ENCODE measurements around the gene APOBEC3G.

APOBEC3G gene

GRCh38 chr22:39122772-39123470 lies 45.8 kb downstream of the APOBEC3G start:
- H3K4me1 ChIP-seq (ENCODE audit: insufficient read depth, low read length, severe bottlenecking), result no peaks in the 10 kb centered on the region
- peaks cover 3% of the 10 kb centered on the region for H3K27me3 ChIP-seq (ENCODE audit: insufficient read depth, low read length)
- H4K20me1 ChIP-seq (ENCODE audit: insufficient read depth, low read length), result no peaks in the 10 kb centered on the region
- no peaks in the 10 kb centered on the region for H3K9me3 ChIP-seq (ENCODE audit: low read length)
- no peak for TF ChIP-seq EZH2 (IDR thresholded peaks at IDR 0.05; ENCODE audit: borderline replicate concordance, low read length)
- TF ChIP-seq CTCF (IDR thresholded peaks at IDR 0.05; ENCODE audit: low read length), result no peak
- no peak overlapping the region for H3K9ac ChIP-seq (ENCODE audit: low read length)
- H2AFZ ChIP-seq (ENCODE audit: low read length), result no peak overlapping the region
- no peaks in the 10 kb centered on the region for H3K36me3 ChIP-seq (ENCODE audit: insufficient read depth, low read length)
- no peak overlapping the region for H3K4me2 ChIP-seq (ENCODE audit: low read length)
- no peak overlapping the region for H3K4me3 ChIP-seq (ENCODE audit: low read depth, low read length, poor library complexity, severe bottlenecking)
- H3K27ac ChIP-seq (ENCODE audit: low read depth, low read length, poor library complexity, severe bottlenecking), result no peak overlapping the region
- no peaks in the 10 kb centered on the region for H3F3A ChIP-seq (ENCODE audit: insufficient read depth, low read length)
- H3K9me2 ChIP-seq (ENCODE audit: low read depth, low read length), result no peaks in the 10 kb centered on the region
- no peaks in the 10 kb centered on the region for H3K79me2 ChIP-seq (ENCODE audit: insufficient read depth, low read length)

- Histone ChIP-seq H3K79me2 (ENCODE audit: insufficient read depth, low read length) (no peaks in the 10 kb centered on the region), H3K27me3 (ENCODE audit: insufficient read depth, low read length) (peaks cover 7% of the 10 kb centered on the region), H3K4me2 (ENCODE audit: low read length) (no peak overlapping the region), H3K27ac (ENCODE audit: low read depth, low read length, poor library complexity, severe bottlenecking) (no peak overlapping the region), H2AFZ (ENCODE audit: low read length) (no peak overlapping the region), H3K9me3 (ENCODE audit: low read length) (no peaks in the 10 kb centered on the region), H3K9me2 (ENCODE audit: low read depth, low read length) (no peaks in the 10 kb centered on the region), H3K9ac (ENCODE audit: low read length) (no peak overlapping the region), H3K4me1 (ENCODE audit: insufficient read depth, low read length, severe bottlenecking) (no peaks in the 10 kb centered on the region), H3F3A (ENCODE audit: insufficient read depth, low read length) (no peaks in the 10 kb centered on the region), H3K36me3 (ENCODE audit: insufficient read depth, low read length) (no peaks in the 10 kb centered on the region; the same call in 1 of the 2 replicates), H3K4me3 (ENCODE audit: low read depth, low read length, poor library complexity, severe bottlenecking) (no peak overlapping the region), H4K20me1 (ENCODE audit: insufficient read depth, low read length) (no peaks in the 10 kb centered on the region)
- TF ChIP-seq CTCF (IDR thresholded peaks at IDR 0.05; ENCODE audit: low read length) (no peak), EZH2 (IDR thresholded peaks at IDR 0.05; ENCODE audit: borderline replicate concordance, low read length) (no peak)
Observed at GRCh38 chr22:39123751-39124581, 46.9 kb downstream of the APOBEC3G start.

GRCh38 chr22:39125622-39126021 lies 48.5 kb downstream of the APOBEC3G start:
- Histone ChIP-seq H3K36me3 (ENCODE audit: insufficient read depth, low read length) (no peaks in the 10 kb centered on the region; the same call in 1 of the 2 replicates), H3F3A (ENCODE audit: insufficient read depth, low read length) (no peaks in the 10 kb centered on the region), H3K4me1 (ENCODE audit: insufficient read depth, low read length, severe bottlenecking) (no peaks in the 10 kb centered on the region), H4K20me1 (ENCODE audit: insufficient read depth, low read length) (no peaks in the 10 kb centered on the region), H3K4me2 (ENCODE audit: low read length) (no peak overlapping the region), H3K79me2 (ENCODE audit: insufficient read depth, low read length) (no peaks in the 10 kb centered on the region), H3K9me3 (ENCODE audit: low read length) (no peaks in the 10 kb centered on the region), H3K27ac (ENCODE audit: low read depth, low read length, poor library complexity, severe bottlenecking) (no peak overlapping the region), H3K27me3 (ENCODE audit: insufficient read depth, low read length) (peaks cover 4% of the 10 kb centered on the region; the same call in 1 of the 2 replicates), H3K9ac (ENCODE audit: low read length) (no peak overlapping the region), H3K9me2 (ENCODE audit: low read depth, low read length) (no peaks in the 10 kb centered on the region), H3K4me3 (ENCODE audit: low read depth, low read length, poor library complexity, severe bottlenecking) (no peak overlapping the region), H2AFZ (ENCODE audit: low read length) (no peak overlapping the region)
- TF ChIP-seq CTCF (IDR thresholded peaks at IDR 0.05; ENCODE audit: low read length) (no peak), EZH2 (IDR thresholded peaks at IDR 0.05; ENCODE audit: borderline replicate concordance, low read length) (no peak)
